ENCODE data around the gene RNF222.
"Not testable (repeated sequence)": the region's sequence is repeated elsewhere in the genome, so short reads cannot be mapped to it uniquely, and the experiment has no call there.

RNF222 gene

GRCh38 chr17:8409966-8410882, 12.6 kb upstream of the RNF222 start:
- peak; percentile 7 for DNase-seq

- no peak for DNase-seq
Measured at GRCh38 chr17:8408371-8408770, 10.7 kb upstream of the RNF222 start.

GRCh38 chr17:8406174-8406573, 8.5 kb upstream of the RNF222 start:
- DNase-seq: no peak

- DNase-seq: no peak
Measured at GRCh38 chr17:8405499-8406016, 7.9 kb upstream of the RNF222 start.

GRCh38 chr17:8402921-8403536, 5.4 kb upstream of the RNF222 start:
- DNase-seq: no peak

GRCh38 chr17:8401107-8401506, 3.5 kb upstream of the RNF222 start:
- DNase-seq: no peak

GRCh38 chr17:8398980-8399379, 1.4 kb upstream of the RNF222 start:
- no peak for DNase-seq

GRCh38 chr17:8394497-8394896, 3.1 kb downstream of the RNF222 start:
- DNase-seq: not testable (repeated sequence)

GRCh38 chr17:8393470-8394231, 4.0 kb downstream of the RNF222 start:
- no peak for DNase-seq

GRCh38 chr17:8392674-8393469, 4.8 kb downstream of the RNF222 start:
- DNase-seq: no peak

GRCh38 chr17:8392274-8392673, 5.4 kb downstream of the RNF222 start:
- no peak for DNase-seq

GRCh38 chr17:8391711-8392110, 5.9 kb downstream of the RNF222 start:
- DNase-seq: no peak

- DNase-seq: no peak
Measured at GRCh38 chr17:8387914-8388651, 9.5 kb downstream of the RNF222 start.

- no peak for DNase-seq
Measured at GRCh38 chr17:8386841-8387240, 10.8 kb downstream of the RNF222 start.

- DNase-seq: no peak
Measured at GRCh38 chr17:8384801-8385378, 12.7 kb downstream of the RNF222 start.

- peak; percentile 66 for DNase-seq
Measured at GRCh38 chr17:8383143-8383822, 14.3 kb downstream of the RNF222 start, which contains the start of gene RPL26. Gene RPL26 (minus strand): TSS chr17:8383193. CDS start chr17:8382310, 883 bp downstream.

GRCh38 chr17:8382880-8383142, 14.8 kb downstream of the RNF222 start:
- DNase-seq: no peak

- DNase-seq: no peak
Measured at GRCh38 chr17:8382052-8382879, 15.4 kb downstream of the RNF222 start.

- DNase-seq: no peak
Measured at GRCh38 chr17:8380049-8380448, 17.6 kb downstream of the RNF222 start.

- DNase-seq: not testable (repeated sequence)
Measured at GRCh38 chr17:8378117-8378516, 19.5 kb downstream of the RNF222 start.
